HAP-1 (cell line): ENCODE data around the gene ZSCAN30.

Experiments
- DNase-seq, 2 experiments: peaks; one replicate each; pipeline ENCODE4 v3.0.0-alpha.2; 2016 to 2020; ENCODE audit warnings: low spot score in 2 of 2
- H3K27me3 ChIP-seq: fragments of 250-450 bp; sonication (Bioruptor Pico); 2 replicates; pipeline ENCODE4 v1.5.1; 2020; ENCODE audit warnings: low read depth, mild to moderate bottlenecking, moderate library complexity
- H3K36me3 ChIP-seq: fragments of 250-450 bp; sonication (Bioruptor Pico); replicated peaks from 2 replicates; pipeline ENCODE4 v1.5.1; 2020; ENCODE audit warnings: mild to moderate bottlenecking
- H3K4me1 ChIP-seq: fragments of 250-450 bp; sonication (Bioruptor Pico); 2 replicates; pipeline ENCODE4 v1.5.1; 2020; ENCODE audit warnings: mild to moderate bottlenecking
- H3K4me3 ChIP-seq: fragments of 250-450 bp; sonication (Bioruptor Pico); 2 replicates; pipeline ENCODE4 v1.5.1; 2020; ENCODE audit warnings: mild to moderate bottlenecking, moderate library complexity
- H3K9me3 ChIP-seq: fragments of 250-450 bp; sonication (Bioruptor Pico); 2 replicates; pipeline ENCODE4 v1.5.1; 2020; ENCODE audit warnings: mild to moderate bottlenecking, moderate library complexity
- in situ Hi-C: fragments of 300-500 bp; cut with MboI; formaldehyde crosslinking; loops from 3 replicates; pipeline ENCODE4 v1.14.3; 2020; ENCODE audit warnings: low sequenced_read_pairs, inconsistent platforms, mixed read lengths

ZSCAN30 gene

DNA sequence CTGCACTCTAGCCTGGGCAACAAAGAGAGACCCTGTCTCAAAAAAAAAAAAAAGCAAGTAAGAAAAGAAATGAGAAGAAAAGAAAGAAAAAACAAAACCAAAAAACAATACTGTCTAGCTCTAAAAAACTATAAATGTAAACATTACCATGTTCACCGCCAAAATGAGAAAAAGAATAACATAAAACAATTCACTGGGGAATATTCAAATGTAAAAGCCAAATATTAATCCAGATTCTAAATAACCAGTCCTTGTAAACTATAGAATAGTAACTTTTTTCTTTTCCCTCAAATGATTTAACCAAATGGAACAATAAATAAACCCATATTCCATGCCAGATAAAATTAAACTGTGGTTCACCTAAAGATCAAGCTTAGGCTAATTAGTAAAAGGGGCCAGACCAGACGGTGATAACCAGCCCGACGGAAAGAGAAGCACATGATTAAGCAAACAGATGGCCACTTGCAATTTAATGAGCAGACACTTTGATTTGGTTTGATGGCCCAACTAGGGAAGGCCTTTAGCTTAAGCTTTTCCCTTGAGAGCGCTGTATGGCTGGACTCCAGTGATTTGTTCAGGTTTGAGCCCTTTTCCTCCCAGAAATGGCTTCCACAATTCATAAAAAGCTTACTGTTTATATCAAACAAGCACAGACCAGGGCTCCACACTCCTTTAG is 88.6 kb downstream of the ZSCAN30 start:
- H3K9me3 ChIP-seq = no peaks in the 10 kb centered on the region
- H3K4me3 ChIP-seq = no peak overlapping the region
- H3K27me3 ChIP-seq = peaks cover 10% of the 10 kb centered on the region
- H3K36me3 ChIP-seq = no peaks in the 10 kb centered on the region
- in situ Hi-C loops = no loop called here
- no peaks in the 10 kb centered on the region for H3K4me1 ChIP-seq
- no peak for DNase-seq
